CD14-positive monocyte (primary cell): ENCODE results near the gene GRK1. TPM values are rescaled to one million over a fixed set of nuclear protein-coding genes. Genes with fewer than 3 reads are reported as not detected.

ENCODE experiments used
- DNase-seq, 3 donors: peaks; one replicate each; pipeline ENCODE4 v3.0.0-alpha.2; 2011 to 2022
- H2AFZ ChIP-seq: 2 replicates; pipeline ENCODE4 v1.6.0; 2012; ENCODE audit warnings: mild to moderate bottlenecking, low read depth, low read length, inconsistent platforms; ENCODE audit not compliant: insufficient read depth, poor library complexity, severe bottlenecking
- H3K27ac ChIP-seq, 2 donors: 1 replicate in 1 of 2; 2 replicates in 1 of 2; pipeline ENCODE4 v1.5.1; 2012 to 2013; ENCODE audit warnings: low read length in 2 of 2, control low read depth in 1 of 2, inconsistent platforms in 1 of 2, low read depth in 1 of 2, mild to moderate bottlenecking in 1 of 2
- H3K27me3 ChIP-seq, 2 donors: one replicate each; pipeline versions ENCODE4 v1.6.0 to v1.6.1; 2011 to 2013; ENCODE audit warnings: low read length in 2 of 2; ENCODE audit not compliant: control insufficient read depth in 2 of 2, insufficient read depth in 2 of 2
- H3K36me3 ChIP-seq, 2 donors: replicated peaks in 1 of 2; 1 replicate in 1 of 2; 2 replicates in 1 of 2; pipeline versions ENCODE4 v1.5.1 to v1.6.1; 2012 to 2013; ENCODE audit warnings: low read length in 2 of 2, control low read depth in 1 of 2, inconsistent platforms in 1 of 2, mild to moderate bottlenecking in 1 of 2; ENCODE audit not compliant: insufficient read depth in 2 of 2, control insufficient read depth in 1 of 2
- H3K4me1 ChIP-seq, 2 donors: 1 replicate in 1 of 2; 2 replicates in 1 of 2; pipeline versions ENCODE4 v1.5.1 to v1.6.1; 2012 to 2013; ENCODE audit warnings: low read length in 2 of 2, control low read depth in 1 of 2, inconsistent platforms in 1 of 2, mild to moderate bottlenecking in 1 of 2, moderate library complexity in 1 of 2; ENCODE audit not compliant: insufficient read depth in 2 of 2, control insufficient read depth in 1 of 2
- H3K4me2 ChIP-seq: replicated peaks from 2 replicates; pipeline ENCODE3; 2012; ENCODE audit warnings: low read length, moderate library complexity, mild to moderate bottlenecking; ENCODE audit not compliant: poor library complexity, severe bottlenecking; ENCODE audit errors: extremely low read depth
- H3K4me3 ChIP-seq, 3 experiments: fragments of 200-600 bp in 1 of 3; sonication (generic) in 1 of 3; replicated peaks in 1 of 3; 1 replicate in 2 of 3; 2 replicates in 1 of 3; pipeline ENCODE4 v1.5.1; 2011 to 2013; ENCODE audit warnings: low read length in 3 of 3, mild to moderate bottlenecking in 3 of 3, control low read depth in 2 of 3, low read depth in 2 of 3, inconsistent platforms in 1 of 3, moderate library complexity in 1 of 3
- H3K79me2 ChIP-seq: 2 replicates; pipeline ENCODE4 v1.6.0; 2012; ENCODE audit warnings: mild to moderate bottlenecking, control low read depth, inconsistent platforms, low read length, moderate library complexity; ENCODE audit not compliant: insufficient read depth
- H3K9ac ChIP-seq: 2 replicates; pipeline ENCODE4 v1.6.0; 2017; ENCODE audit warnings: low read length, mild to moderate bottlenecking; ENCODE audit not compliant: insufficient read depth, poor library complexity, severe bottlenecking
- H3K9me3 ChIP-seq, 2 donors: replicated peaks in 1 of 2; 1 replicate in 1 of 2; 2 replicates in 1 of 2; pipeline versions ENCODE4 v1.5.1 to v1.6.1; 2012 to 2013; ENCODE audit warnings: low read length in 2 of 2, control low read depth in 1 of 2; ENCODE audit not compliant: control insufficient read depth in 1 of 2, insufficient read depth in 1 of 2
- H4K20me1 ChIP-seq: 2 replicates; pipeline ENCODE4 v1.6.0; 2012; ENCODE audit warnings: mild to moderate bottlenecking, low read length, control low read depth, moderate library complexity; ENCODE audit not compliant: insufficient read depth
- H3K27ac Mint-ChIP-seq, 7 donors: one replicate each; pipeline ENCODE4 v1.8.0; 2020; ENCODE audit warnings: mild to moderate bottlenecking in 7 of 7, mixed read lengths in 7 of 7, moderate library complexity in 6 of 7, inconsistent platforms in 2 of 7
- H3K27me3 Mint-ChIP-seq, 3 donors: one replicate each; pipeline ENCODE4 v1.8.0; 2021 to 2022; ENCODE audit warnings: low read depth in 3 of 3, mild to moderate bottlenecking in 3 of 3, mixed read lengths in 3 of 3, moderate library complexity in 3 of 3, inconsistent platforms in 1 of 3
- H3K36me3 Mint-ChIP-seq, 2 donors: one replicate each; pipeline ENCODE4 v1.8.0; 2020; ENCODE audit warnings: mixed read lengths in 2 of 2, inconsistent platforms in 1 of 2, mild to moderate bottlenecking in 1 of 2
- H3K4me1 Mint-ChIP-seq: one replicate; pipeline ENCODE4 v1.8.0; 2020; ENCODE audit warnings: mild to moderate bottlenecking, mixed read lengths
- H3K4me3 Mint-ChIP-seq, 2 donors: one replicate each; pipeline ENCODE4 v1.8.0; 2020; ENCODE audit warnings: mild to moderate bottlenecking in 2 of 2, mixed read lengths in 2 of 2, moderate library complexity in 1 of 2
- H3K9me3 Mint-ChIP-seq, 7 donors: one replicate each; pipeline ENCODE4 v1.8.0; 2020 to 2022; ENCODE audit warnings: mixed read lengths in 7 of 7, mild to moderate bottlenecking in 6 of 7, moderate library complexity in 6 of 7, inconsistent platforms in 2 of 7
- WGBS: methylation state at CpG from one replicate; pipeline ENCODE4 v1.1.5; 2013; ENCODE audit warnings: missing lambda C conversion rate; ENCODE audit not compliant: insufficient coverage; 5-methylcytosine and 5-hydroxymethylcytosine counted together
- intact Hi-C, 2 donors: fragments of 100-400 bp; cut with micrococcal nuclease; formaldehyde crosslinking; loops; one replicate each; pipeline versions ENCODE4 v1.15.0 to v1.15.1; 2023
- polyA plus RNA-seq, 3 donors: library from polyadenylated mRNA; depleted of rRNA in 1 of 3; unstranded in 2 of 3; stranded (reverse) in 1 of 3; fragments of 300-500 nt in 2 of 3; fragments of >200 nt in 1 of 3; fragmentation: Illumina TruSeq in 2 of 3; gene quantifications; 1 replicate in 2 of 3; 2 replicates in 1 of 3; pipeline ENCODE4 v1.2.3, GENCODE V29; 2012 to 2021
- TF ChIP-seq, protein P1 (sequence below): fragments of 200-600 bp; IDR thresholded peaks from one replicate; pipeline ENCODE4 v1.8.0; 2022; ENCODE audit warnings: antibody characterized with exemption, mild to moderate bottlenecking

The GRK1 gene
- polyA plus RNA-seq, 3 donors: not detected

DNA sequence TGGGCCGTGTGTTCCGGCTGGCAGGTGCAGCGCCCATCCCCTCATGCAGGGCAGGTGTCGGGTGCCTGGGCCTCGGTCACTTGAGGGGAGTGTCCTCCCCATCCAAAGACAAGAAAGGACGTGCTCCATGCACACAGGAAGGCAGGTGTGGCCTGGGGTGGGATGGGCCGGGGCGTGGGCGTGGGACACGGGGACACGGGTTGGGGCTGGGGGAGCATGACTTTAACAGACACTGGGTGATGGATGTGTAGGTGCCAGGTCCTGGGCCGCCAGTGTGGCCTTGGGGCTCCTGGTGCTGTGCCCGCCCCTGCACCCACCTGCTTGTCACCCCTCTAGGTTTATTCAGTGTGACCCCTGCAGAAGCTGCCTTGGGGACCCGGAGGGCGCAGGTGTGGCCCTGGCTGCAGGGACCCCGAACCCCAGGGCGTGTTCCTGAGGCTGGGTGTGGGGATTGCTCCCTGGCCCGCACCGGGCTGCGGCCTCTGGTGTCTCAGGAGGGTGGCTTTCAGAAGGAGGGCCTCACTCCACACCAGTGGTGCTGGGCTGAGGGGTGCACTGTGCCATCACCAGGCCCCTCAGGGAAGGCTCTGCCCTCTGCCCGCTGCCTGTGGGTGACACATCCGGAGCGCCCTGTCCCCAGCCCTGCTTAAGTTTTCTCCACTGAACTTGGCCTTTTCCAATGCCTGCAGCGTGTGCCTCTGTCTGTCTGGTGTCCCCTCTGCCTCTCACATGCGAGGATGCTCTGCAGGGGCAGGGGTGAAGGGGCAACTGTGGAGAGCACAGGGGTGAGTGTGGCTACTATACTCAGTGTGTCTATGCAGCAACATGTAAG is 97.2 kb downstream of the GRK1 start:
- Histone ChIP-seq H3K36me3 (no peaks in the 10 kb centered on the region), H3K4me2 (no peak overlapping the region), H3K9me3 (peaks cover 0 to 4% of the 10 kb centered on the region in 2 donors), H2AFZ (no peak overlapping the region), H3K4me3 (no peak overlapping the region), H4K20me1 (no peaks in the 10 kb centered on the region), H3K9ac (no peak overlapping the region), H3K4me1 (peaks cover 8 to 9% of the 10 kb centered on the region in 2 donors), H3K27ac (no peak overlapping the region), H3K27me3 (peaks cover 20 to 31% of the 10 kb centered on the region in 2 donors), H3K79me2 (no peaks in the 10 kb centered on the region)
- H3K9me3 Mint-ChIP-seq: peaks cover 0 to 7% (median 4%) of the 10 kb centered on the region in 7 donors
- no peak overlapping the region for H3K27ac Mint-ChIP-seq
- H3K4me1 Mint-ChIP-seq: peaks cover 11% of the 10 kb centered on the region
- H3K36me3 Mint-ChIP-seq: peaks cover 0 to 2% of the 10 kb centered on the region in 2 donors
- intact Hi-C loops: no loop called here
- no peak for DNase-seq
- peaks cover 33 to 50% (median 44%) of the 10 kb centered on the region in 3 donors for H3K27me3 Mint-ChIP-seq
- no peak overlapping the region for H3K4me3 Mint-ChIP-seq
- WGBS: 90% methylated on average over 17 of the region's 25 CpGs
- TF ChIP-seq, protein P1, sequence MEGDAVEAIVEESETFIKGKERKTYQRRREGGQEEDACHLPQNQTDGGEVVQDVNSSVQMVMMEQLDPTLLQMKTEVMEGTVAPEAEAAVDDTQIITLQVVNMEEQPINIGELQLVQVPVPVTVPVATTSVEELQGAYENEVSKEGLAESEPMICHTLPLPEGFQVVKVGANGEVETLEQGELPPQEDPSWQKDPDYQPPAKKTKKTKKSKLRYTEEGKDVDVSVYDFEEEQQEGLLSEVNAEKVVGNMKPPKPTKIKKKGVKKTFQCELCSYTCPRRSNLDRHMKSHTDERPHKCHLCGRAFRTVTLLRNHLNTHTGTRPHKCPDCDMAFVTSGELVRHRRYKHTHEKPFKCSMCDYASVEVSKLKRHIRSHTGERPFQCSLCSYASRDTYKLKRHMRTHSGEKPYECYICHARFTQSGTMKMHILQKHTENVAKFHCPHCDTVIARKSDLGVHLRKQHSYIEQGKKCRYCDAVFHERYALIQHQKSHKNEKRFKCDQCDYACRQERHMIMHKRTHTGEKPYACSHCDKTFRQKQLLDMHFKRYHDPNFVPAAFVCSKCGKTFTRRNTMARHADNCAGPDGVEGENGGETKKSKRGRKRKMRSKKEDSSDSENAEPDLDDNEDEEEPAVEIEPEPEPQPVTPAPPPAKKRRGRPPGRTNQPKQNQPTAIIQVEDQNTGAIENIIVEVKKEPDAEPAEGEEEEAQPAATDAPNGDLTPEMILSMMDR: no peak

DNA sequence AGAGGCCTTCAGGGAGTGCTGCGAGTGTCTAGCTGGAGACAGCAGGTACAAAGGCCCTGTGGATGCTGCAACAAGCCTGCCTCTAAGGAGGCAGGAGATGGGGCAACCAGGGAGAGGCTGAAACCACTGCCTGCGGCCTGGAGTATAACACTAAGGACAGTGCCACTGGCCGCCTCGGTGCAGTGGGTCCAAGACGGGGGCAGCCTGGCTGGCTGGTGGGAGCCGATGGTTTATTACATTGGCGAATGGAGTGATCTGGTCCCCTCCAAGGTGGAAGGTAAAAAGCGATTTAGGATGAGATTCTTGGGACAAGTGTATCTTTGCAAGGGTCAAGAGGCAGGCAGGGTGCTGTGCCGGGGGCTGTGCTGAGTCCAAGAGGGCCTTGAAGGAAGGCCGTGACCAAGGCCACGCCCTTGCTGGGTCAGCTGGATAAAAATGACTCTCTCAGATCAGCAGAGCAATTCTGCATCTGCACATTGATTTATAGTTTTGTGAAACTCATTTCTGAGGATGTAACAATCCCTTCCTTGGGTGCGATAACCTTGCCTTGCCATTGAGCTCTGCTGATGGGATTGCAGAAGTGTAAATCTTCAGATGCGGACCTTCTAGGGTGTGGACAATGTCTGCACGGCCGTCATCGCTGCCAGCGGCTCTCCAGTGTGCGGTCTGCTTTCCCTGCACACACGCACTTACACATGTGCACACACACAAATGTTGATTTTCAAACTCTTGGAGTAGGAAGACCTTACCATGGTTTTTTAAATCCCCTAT is 98.0 kb downstream of the GRK1 start:
- TF ChIP-seq, protein P1: no peak
- Histone ChIP-seq H3K4me3 (no peak overlapping the region), H3K27ac (no peak overlapping the region), H3K36me3 (no peaks in the 10 kb centered on the region), H3K9ac (no peak overlapping the region), H4K20me1 (no peaks in the 10 kb centered on the region), H3K27me3 (peaks cover 17 to 25% of the 10 kb centered on the region in 2 donors), H3K4me2 (no peak overlapping the region), H3K9me3 (peaks cover 4 to 6% of the 10 kb centered on the region in 2 donors), H2AFZ (no peak overlapping the region), H3K4me1 (peaks cover under 1 to 1% of the 10 kb centered on the region in 2 donors), H3K79me2 (no peaks in the 10 kb centered on the region)
- no peak for DNase-seq
- peak overlapping the region in 1 of 2 donors; percentile 32 for H3K4me3 Mint-ChIP-seq
- peak overlapping the region in 1 of 7 donors; percentile 53 for H3K27ac Mint-ChIP-seq
- peaks cover 4% of the 10 kb centered on the region for H3K4me1 Mint-ChIP-seq
- 94% methylated on average over 17 of the region's 19 CpGs for WGBS
- intact Hi-C loops: no loop called here
- H3K9me3 Mint-ChIP-seq: peaks cover 0 to 12% (median 6%) of the 10 kb centered on the region in 7 donors
- peaks cover 2 to 6% of the 10 kb centered on the region in 2 donors for H3K36me3 Mint-ChIP-seq
- peaks cover 27 to 45% (median 38%) of the 10 kb centered on the region in 3 donors for H3K27me3 Mint-ChIP-seq
